HL-60 (cell line): ENCODE data around the gene TMC6.
A peak's percentile ranks its signal among the peaks of the same experiment; 100 is the strongest.

Experiments used
- DNase-seq, 2 experiments: peaks; one replicate each; pipeline ENCODE4 v3.0.0-alpha.2; 2010 to 2020; ENCODE audit warnings: low read depth in 1 of 2, low spot score in 1 of 2
- H3K27ac ChIP-seq: fragments of 250-450 bp; sonication (Bioruptor Pico); replicated peaks from 2 replicates; pipeline ENCODE4 v1.5.1; 2020; ENCODE audit warnings: mild to moderate bottlenecking, moderate library complexity
- H3K27me3 ChIP-seq: fragments of 250-450 bp; sonication (Bioruptor Pico); 2 replicates; pipeline ENCODE4 v1.5.1; 2021; ENCODE audit warnings: mild to moderate bottlenecking, moderate library complexity; ENCODE audit not compliant: insufficient read depth, poor library complexity, severe bottlenecking
- H3K4me3 ChIP-seq: replicated peaks from 2 replicates; pipeline ENCODE4 v1.5.1; 2011; ENCODE audit warnings: mild to moderate bottlenecking, control low read depth, low read length; ENCODE audit not compliant: insufficient read depth
- GABPA ChIP-seq: IDR thresholded peaks from 2 replicates; pipeline ENCODE4 v1.6.1; 2012; ENCODE audit warnings: low read depth
- POLR2AphosphoS5 ChIP-seq: IDR thresholded peaks from 2 replicates; pipeline ENCODE4 v1.6.1; 2012; ENCODE audit warnings: low read depth
- SPI1 ChIP-seq: IDR thresholded peaks from 2 replicates; pipeline ENCODE4 v1.6.1; 2012; ENCODE audit warnings: low read depth, mild to moderate bottlenecking, borderline replicate concordance
- TF ChIP-seq, protein P1 (sequence below): IDR thresholded peaks from one replicate; pipeline ENCODE4 v1.5.1; 2011; ENCODE audit warnings: low read length, control low read depth, inconsistent platforms; ENCODE audit not compliant: insufficient read depth
- TF ChIP-seq, protein P2 (sequence below): IDR thresholded peaks from 2 replicates; pipeline ENCODE4 v1.6.1; 2012; ENCODE audit warnings: low read depth; ENCODE audit not compliant: insufficient replicate concordance

Gene TMC6

DNA sequence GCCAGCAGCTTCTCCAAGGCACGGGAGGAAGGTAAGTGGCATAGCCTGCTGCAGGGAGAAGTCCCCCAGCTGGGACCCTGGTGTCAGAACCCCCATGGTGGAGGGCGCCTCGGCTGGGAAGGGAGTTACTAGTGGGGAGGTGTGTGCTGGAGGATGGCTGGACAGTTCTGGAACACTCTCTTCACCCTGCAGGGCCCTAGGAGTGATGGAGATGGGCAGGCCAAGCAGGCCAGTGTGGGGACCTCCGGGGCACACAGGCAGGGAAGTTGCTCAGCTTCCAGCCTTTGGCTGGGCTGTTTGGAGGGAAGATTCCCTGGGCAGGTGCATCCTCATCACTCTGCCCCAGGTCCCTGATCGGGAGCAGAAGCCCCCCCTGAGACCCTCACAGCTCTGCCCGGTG lies 18.3 kb upstream of the TMC6 start:
- no peak for DNase-seq
- TF ChIP-seq POLR2AphosphoS5 (no peak), GABPA (no peak), SPI1 (no peak)
- TF ChIP-seq, protein P1, sequence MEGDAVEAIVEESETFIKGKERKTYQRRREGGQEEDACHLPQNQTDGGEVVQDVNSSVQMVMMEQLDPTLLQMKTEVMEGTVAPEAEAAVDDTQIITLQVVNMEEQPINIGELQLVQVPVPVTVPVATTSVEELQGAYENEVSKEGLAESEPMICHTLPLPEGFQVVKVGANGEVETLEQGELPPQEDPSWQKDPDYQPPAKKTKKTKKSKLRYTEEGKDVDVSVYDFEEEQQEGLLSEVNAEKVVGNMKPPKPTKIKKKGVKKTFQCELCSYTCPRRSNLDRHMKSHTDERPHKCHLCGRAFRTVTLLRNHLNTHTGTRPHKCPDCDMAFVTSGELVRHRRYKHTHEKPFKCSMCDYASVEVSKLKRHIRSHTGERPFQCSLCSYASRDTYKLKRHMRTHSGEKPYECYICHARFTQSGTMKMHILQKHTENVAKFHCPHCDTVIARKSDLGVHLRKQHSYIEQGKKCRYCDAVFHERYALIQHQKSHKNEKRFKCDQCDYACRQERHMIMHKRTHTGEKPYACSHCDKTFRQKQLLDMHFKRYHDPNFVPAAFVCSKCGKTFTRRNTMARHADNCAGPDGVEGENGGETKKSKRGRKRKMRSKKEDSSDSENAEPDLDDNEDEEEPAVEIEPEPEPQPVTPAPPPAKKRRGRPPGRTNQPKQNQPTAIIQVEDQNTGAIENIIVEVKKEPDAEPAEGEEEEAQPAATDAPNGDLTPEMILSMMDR, result no peak
- TF ChIP-seq, protein P2, sequence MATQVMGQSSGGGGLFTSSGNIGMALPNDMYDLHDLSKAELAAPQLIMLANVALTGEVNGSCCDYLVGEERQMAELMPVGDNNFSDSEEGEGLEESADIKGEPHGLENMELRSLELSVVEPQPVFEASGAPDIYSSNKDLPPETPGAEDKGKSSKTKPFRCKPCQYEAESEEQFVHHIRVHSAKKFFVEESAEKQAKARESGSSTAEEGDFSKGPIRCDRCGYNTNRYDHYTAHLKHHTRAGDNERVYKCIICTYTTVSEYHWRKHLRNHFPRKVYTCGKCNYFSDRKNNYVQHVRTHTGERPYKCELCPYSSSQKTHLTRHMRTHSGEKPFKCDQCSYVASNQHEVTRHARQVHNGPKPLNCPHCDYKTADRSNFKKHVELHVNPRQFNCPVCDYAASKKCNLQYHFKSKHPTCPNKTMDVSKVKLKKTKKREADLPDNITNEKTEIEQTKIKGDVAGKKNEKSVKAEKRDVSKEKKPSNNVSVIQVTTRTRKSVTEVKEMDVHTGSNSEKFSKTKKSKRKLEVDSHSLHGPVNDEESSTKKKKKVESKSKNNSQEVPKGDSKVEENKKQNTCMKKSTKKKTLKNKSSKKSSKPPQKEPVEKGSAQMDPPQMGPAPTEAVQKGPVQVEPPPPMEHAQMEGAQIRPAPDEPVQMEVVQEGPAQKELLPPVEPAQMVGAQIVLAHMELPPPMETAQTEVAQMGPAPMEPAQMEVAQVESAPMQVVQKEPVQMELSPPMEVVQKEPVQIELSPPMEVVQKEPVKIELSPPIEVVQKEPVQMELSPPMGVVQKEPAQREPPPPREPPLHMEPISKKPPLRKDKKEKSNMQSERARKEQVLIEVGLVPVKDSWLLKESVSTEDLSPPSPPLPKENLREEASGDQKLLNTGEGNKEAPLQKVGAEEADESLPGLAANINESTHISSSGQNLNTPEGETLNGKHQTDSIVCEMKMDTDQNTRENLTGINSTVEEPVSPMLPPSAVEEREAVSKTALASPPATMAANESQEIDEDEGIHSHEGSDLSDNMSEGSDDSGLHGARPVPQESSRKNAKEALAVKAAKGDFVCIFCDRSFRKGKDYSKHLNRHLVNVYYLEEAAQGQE, result no peak
- H3K27me3 ChIP-seq, result no peaks in the 10 kb centered on the region
- no peak overlapping the region for H3K4me3 ChIP-seq
- peak overlapping the region; percentile 43; the same call in 1 of the 2 replicates for H3K27ac ChIP-seq

DNA sequence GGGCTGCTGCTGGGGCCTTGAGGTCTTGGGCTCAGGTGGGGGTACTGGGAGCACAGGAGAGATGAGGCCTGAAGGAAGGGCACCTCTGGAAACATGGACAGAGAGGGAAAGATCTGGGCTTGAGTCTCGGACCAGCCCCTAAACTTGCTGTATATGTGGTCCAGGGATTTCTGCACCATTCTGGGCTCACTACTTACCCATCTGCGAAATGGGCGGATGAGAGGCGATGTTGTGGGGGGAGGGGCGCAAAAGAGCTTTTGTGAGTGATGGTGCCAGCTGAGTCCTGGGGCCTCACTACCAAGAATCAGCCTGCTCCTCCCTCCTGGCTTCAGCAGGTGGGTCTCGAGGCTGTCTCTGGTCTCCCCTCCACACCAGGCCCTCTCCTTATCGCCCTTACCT lies 17.9 kb upstream of the TMC6 start:
- no peak for TF ChIP-seq SPI1
- TF ChIP-seq, protein P2, result no peak
- TF ChIP-seq GABPA, result no peak
- TF ChIP-seq, protein P1, result no peak
- no peak for TF ChIP-seq POLR2AphosphoS5
- no peak overlapping the region for H3K4me3 ChIP-seq
- no peak for DNase-seq
- no peak overlapping the region for H3K27ac ChIP-seq
- H3K27me3 ChIP-seq, result no peaks in the 10 kb centered on the region

DNA sequence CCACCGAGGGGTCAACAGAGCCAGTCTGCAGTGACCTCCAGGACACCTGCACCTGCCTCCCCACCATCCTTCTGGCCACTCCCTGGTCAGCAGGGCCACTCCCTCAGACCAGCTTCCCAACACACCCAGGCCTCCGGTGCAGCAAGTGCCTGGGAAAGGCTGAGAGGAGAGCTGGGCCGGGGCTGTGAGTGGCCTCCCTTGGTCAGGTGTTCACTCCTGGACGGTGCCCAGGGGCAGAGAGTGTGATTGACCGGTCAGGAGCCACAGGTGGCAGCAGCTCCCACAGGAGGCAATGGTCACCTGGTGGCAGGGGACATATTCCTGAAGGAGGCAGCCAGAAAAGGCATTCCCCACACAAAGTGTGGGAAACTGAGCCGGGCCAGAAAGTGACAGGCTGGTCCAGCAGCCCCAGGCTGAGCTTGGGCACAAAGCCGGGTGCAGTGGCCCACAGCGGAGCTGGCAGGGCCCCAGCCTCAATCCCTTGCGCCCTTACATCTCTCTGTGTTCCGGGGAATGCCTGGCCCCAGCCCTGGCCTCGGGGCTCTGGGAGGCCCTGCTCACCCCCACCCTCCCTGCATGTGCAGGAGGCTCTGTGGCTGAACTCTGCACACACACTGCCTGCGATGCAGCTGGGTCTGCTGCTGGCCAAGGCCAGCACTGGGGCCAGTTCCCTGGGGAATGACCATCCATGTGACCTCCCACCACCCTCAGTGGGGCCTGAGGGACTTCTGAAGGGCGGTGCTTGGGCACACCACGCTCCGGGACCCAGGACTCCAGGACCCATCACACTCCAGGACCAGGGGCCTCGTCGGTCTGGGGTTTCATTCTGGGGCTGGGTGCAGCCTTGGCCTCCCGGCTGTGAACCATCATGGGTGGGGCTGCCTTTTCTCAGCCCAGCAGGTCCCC lies 16.4 kb upstream of the TMC6 start:
- Histone ChIP-seq H3K27ac (peak overlapping the region; percentile 52), H3K27me3 (no peaks in the 10 kb centered on the region), H3K4me3 (no peak overlapping the region)
- TF ChIP-seq POLR2AphosphoS5 (no peak), GABPA (no peak), SPI1 (no peak)
- TF ChIP-seq, protein P1, result no peak
- TF ChIP-seq, protein P2, result no peak
- DNase-seq, result no peak
